ENCODE data around the gene RYK. TPM values are rescaled to one million over a fixed set of nuclear protein-coding genes. Genes with fewer than 3 reads are reported as not detected.
"Not testable (repeated sequence)": the region's sequence is repeated elsewhere in the genome, so short reads cannot be mapped to it uniquely, and the experiment has no call there.

The RYK gene
- total RNA-seq, 4 donors from 2014 or later: 92.7 to 133 (median 115) TPM

GRCh38 chr3:134201201-134202130 lies 49.2 kb downstream of the RYK start:
- H3K4me3 ChIP-seq: no peak overlapping the region
- H3K4me1 ChIP-seq: no peaks in the 10 kb centered on the region
- peaks cover 5 to 63% of the 10 kb centered on the region in 2 donors for H3K36me3 ChIP-seq
- 81 to 91% methylated on average over 6 to 8 of the region's 8 CpGs for WGBS, 2 donors (ENCODE audit: low coverage in 1 of 2)
- no peaks in the 10 kb centered on the region for H3K9me3 ChIP-seq
- TF ChIP-seq, protein P1, sequence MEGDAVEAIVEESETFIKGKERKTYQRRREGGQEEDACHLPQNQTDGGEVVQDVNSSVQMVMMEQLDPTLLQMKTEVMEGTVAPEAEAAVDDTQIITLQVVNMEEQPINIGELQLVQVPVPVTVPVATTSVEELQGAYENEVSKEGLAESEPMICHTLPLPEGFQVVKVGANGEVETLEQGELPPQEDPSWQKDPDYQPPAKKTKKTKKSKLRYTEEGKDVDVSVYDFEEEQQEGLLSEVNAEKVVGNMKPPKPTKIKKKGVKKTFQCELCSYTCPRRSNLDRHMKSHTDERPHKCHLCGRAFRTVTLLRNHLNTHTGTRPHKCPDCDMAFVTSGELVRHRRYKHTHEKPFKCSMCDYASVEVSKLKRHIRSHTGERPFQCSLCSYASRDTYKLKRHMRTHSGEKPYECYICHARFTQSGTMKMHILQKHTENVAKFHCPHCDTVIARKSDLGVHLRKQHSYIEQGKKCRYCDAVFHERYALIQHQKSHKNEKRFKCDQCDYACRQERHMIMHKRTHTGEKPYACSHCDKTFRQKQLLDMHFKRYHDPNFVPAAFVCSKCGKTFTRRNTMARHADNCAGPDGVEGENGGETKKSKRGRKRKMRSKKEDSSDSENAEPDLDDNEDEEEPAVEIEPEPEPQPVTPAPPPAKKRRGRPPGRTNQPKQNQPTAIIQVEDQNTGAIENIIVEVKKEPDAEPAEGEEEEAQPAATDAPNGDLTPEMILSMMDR (IDR thresholded peaks at IDR 0.05): no peak
- TF ChIP-seq EP300 (IDR thresholded peaks at IDR 0.05): no peak
- no peak for TF ChIP-seq POLR2AphosphoS5 (IDR thresholded peaks at IDR 0.05)
- TF ChIP-seq POLR2A (IDR thresholded peaks at IDR 0.05): no peak
- H3K27me3 ChIP-seq: no peaks in the 10 kb centered on the region
- ATAC-seq: no peak
- no peak overlapping the region for H3K27ac ChIP-seq

DNA sequence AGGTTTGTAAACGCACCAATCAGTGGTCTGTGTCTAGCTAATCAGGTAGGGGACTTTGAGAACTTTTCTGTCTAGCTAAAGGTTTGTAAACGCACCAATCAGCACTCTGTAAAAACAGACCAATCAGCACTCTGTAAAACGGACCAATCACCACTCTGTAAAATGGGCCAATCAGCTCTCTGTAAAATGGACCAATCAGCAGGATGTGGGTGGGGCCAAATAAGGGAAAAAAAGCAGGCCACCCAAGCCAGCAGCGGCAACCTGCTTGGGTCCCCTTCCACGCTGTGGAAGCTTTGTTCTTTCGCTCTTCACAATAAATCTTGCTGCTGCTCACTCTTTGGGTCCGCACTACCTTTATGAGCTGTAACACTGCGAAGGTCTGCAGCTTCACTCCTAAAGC lies 50.8 kb downstream of the RYK start:
- H3K4me1 ChIP-seq, H3K4me3 ChIP-seq, H3K9me3 ChIP-seq, ATAC-seq, H3K27ac ChIP-seq, H3K27me3 ChIP-seq: not testable (repeated sequence)
- WGBS, 2 donors (ENCODE audit: low coverage in 1 of 2): 100% methylated on average over 6 of the region's 8 CpGs
- H3K36me3 ChIP-seq: peaks cover 5 to 71% of the 10 kb centered on the region in 2 donors

- Histone ChIP-seq H3K4me3 (no peak overlapping the region), H3K27ac (no peak overlapping the region), H3K4me1 (no peaks in the 10 kb centered on the region), H3K27me3 (no peaks in the 10 kb centered on the region), H3K9me3 (no peaks in the 10 kb centered on the region), H3K36me3 (peaks cover 5 to 72% of the 10 kb centered on the region in 2 donors)
- TF ChIP-seq, protein P1 (IDR thresholded peaks at IDR 0.05): no peak
- TF ChIP-seq EP300 (IDR thresholded peaks at IDR 0.05) (no peak), POLR2AphosphoS5 (IDR thresholded peaks at IDR 0.05) (no peak), POLR2A (IDR thresholded peaks at IDR 0.05) (no peak)
- WGBS, 2 donors (ENCODE audit: low coverage in 1 of 2): 73 to 85% methylated on average over 3 of the region's 3 CpGs
- ATAC-seq: no peak
Measured at GRCh38 chr3:134199240-134199639, 51.4 kb downstream of the RYK start.

GRCh38 chr3:134198414-134198813 lies 52.2 kb downstream of the RYK start:
- Histone ChIP-seq H3K9me3 (no peaks in the 10 kb centered on the region), H3K4me1 (no peaks in the 10 kb centered on the region), H3K27me3 (no peaks in the 10 kb centered on the region), H3K27ac (no peak overlapping the region), H3K36me3 (peaks cover 5 to 72% of the 10 kb centered on the region in 2 donors), H3K4me3 (no peak overlapping the region)
- WGBS, 2 donors (ENCODE audit: low coverage in 1 of 2): 83 to 94% methylated on average over 1 to 2 of the region's 2 CpGs
- TF ChIP-seq POLR2A (IDR thresholded peaks at IDR 0.05) (no peak), POLR2AphosphoS5 (IDR thresholded peaks at IDR 0.05) (no peak), EP300 (IDR thresholded peaks at IDR 0.05) (no peak)
- TF ChIP-seq, protein P1 (IDR thresholded peaks at IDR 0.05): no peak
- ATAC-seq: no peak

- WGBS, 2 donors (ENCODE audit: low coverage in 1 of 2): 0 to 13% methylated on average over 2 of the region's 2 CpGs
- no peak for TF ChIP-seq POLR2AphosphoS5 (IDR thresholded peaks at IDR 0.05)
- TF ChIP-seq, protein P1 (IDR thresholded peaks at IDR 0.05): peak; percentile 50 to 80 (median 78)
- no peak for ATAC-seq
- Histone ChIP-seq H3K36me3 (peaks cover 5 to 68% of the 10 kb centered on the region in 2 donors), H3K27me3 (no peaks in the 10 kb centered on the region), H3K9me3 (no peaks in the 10 kb centered on the region), H3K27ac (no peak overlapping the region), H3K4me1 (no peaks in the 10 kb centered on the region), H3K4me3 (no peak overlapping the region)
Measured at GRCh38 chr3:134197681-134198261, 52.9 kb downstream of the RYK start.

Data from gastroesophageal sphincter (tissue), 4 donors.